ENCODE data around the gene RNF223.
"Not testable (repeated sequence)": the region's sequence is repeated elsewhere in the genome, so short reads cannot be mapped to it uniquely, and the experiment has no call there.

The RNF223 gene

GRCh38 chr1:1058088-1058905, 15.8 kb downstream of the RNF223 start:
- DNase-seq: no peak

DNA sequence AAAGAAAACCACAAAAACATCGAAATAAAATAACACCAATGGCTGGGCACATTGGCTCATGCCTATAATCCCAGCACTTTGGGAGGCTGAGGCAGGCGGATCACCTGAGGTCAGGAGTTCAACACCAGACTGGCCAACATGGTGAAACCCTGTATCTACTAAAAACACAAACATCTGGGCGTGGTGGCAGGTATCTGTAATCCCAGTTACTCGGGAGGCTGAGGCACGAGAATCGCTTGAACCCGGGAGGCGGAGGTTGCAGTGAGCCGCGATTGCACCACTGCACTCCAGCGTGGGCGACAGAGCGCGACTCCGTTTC, 16.4 kb downstream of the RNF223 start:
- not testable (repeated sequence) for DNase-seq

- no peak for DNase-seq
Observed at GRCh38 chr1:1055841-1056736, 18.0 kb downstream of the RNF223 start.

DNA sequence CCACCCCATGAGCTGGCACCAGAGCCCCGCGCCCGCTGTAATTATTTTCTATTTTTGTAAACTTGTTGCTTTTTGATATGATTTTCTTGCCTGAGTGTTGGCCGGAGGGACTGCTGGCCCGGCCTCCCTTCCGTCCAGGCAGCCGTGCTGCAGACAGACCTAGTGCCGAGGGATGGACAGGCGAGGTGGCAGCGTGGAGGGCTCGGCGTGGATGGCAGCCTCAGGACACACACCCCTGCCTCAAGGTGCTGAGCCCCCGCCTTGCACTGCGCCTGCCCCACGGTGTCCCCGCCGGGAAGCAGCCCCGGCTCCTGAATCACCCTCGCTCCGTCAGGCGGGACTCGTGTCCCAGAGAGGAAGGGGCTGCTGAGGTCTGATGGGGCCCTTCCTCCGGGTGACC, 19.1 kb downstream of the RNF223 start:
- DNase-seq: no peak

GRCh38 chr1:1054099-1054700, 19.9 kb downstream of the RNF223 start:
- no peak for DNase-seq

DNA sequence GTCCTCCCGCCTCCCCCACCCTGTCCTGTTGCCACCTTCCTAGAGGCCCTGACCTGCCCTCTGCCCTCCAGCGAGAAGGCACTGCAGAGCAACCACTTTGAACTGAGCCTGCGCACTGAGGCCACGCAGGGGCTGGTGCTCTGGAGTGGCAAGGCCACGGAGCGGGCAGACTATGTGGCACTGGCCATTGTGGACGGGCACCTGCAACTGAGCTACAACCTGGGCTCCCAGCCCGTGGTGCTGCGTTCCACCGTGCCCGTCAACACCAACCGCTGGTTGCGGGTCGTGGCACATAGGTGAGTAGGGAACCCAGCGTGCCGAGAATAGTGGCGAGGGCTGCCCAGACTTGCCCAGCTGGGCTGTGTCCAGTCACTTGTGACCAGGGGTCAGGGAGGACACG, 20.4 kb downstream of the RNF223 start:
- no peak for DNase-seq

GRCh38 chr1:1053022-1053421, 21.1 kb downstream of the RNF223 start:
- no peak for DNase-seq

DNA sequence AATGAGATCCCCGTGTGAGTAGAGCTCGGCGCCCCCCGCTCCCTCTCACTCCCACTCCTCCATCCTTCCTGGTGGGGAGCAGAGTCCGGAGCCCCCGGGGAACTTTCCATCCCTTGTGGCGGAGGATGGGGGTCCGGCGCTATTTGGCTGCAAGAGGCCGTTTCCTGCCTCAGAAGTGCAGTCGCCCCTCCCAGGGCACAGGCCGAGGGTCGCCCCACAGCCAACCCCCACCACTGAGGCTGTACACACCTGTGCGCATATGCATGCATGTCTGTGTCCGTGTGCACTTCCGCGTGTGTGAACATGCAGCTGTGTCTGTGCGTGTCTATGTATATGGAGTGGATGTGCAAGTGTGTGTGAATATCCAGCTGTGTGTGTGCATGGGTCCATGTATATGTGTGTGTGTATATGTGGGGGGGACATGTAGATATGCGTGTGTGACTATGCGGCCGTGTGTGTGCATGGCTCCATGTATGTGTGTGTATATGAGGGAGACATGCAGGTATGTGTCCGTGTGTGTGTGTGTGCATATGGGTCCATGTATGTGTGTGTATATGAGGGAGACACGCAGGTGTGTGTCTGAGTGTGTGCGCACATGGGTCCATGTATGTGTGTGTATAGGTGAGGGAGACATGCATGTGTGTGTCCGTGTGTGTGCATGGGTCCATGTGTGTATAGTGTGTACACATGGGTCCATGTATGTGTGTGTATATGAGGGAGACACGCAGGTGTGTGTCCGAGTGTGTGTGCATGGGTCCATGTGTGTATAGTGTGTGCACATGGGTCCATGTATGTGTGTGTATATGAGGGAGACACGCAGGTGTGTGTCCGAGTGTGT, 21.9 kb downstream of the RNF223 start:
- DNase-seq: no peak

DNA sequence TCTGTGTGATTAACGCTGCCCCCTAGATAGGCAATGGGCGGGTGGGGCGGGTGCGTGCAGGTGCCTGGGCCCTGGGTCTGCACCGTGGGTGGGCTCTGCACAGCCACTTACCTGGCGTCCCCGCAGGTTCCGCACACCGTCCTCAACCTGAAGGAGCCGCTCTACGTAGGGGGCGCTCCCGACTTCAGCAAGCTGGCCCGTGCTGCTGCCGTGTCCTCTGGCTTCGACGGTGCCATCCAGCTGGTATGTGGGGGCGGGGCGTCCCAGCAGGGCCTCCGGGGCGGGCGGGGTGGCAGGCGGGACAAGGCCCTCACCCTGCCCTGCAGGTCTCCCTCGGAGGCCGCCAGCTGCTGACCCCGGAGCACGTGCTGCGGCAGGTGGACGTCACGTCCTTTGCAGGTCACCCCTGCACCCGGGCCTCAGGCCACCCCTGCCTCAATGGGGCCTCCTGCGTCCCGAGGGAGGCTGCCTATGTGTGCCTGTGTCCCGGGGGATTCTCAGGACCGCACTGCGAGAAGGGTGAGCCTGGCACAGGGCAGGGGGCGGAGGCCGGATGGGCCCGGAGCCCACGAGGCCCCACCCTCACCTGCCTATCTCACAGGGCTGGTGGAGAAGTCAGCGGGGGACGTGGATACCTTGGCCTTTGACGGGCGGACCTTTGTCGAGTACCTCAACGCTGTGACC, 22.8 kb downstream of the RNF223 start:
- no peak for DNase-seq

DNA sequence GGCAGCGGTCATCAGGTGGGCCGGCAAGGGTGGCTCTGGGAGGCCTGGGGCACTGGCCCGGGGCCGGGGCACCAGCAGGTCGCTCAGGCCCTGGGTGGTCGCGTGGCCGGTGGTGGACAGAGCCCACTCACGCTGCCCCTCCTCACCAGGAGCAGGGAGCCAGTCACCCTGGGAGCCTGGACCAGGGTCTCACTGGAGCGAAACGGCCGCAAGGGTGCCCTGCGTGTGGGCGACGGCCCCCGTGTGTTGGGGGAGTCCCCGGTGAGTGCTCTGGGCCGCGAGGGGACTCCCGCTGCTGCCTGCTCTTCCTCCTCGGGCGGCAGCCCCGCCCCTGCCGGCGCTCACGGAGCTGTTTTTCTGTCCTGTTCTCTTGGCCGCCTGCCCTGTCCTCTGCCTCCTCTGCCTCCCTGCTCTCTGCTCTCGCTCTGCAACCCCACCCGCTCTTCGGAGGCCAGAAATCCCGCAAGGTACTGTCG, 23.5 kb downstream of the RNF223 start:
- DNase-seq: no peak

- no peak for DNase-seq
Observed at GRCh38 chr1:1049318-1050165, 24.6 kb downstream of the RNF223 start.

DNA sequence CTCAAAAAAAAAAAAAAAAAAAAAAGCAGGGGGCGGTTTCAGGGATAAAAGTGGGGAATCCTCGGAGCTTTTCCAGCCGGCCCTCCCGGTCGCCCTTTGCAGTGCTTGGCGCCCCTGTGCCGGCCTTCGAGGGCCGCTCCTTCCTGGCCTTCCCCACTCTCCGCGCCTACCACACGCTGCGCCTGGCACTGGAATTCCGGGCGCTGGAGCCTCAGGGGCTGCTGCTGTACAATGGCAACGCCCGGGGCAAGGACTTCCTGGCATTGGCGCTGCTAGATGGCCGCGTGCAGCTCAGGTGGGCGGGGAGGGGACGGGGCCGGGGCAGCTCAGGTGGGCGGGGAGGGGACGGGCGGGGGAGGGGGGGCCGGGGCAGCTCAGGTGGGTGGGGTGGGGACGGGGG, 25.3 kb downstream of the RNF223 start:
- no peak for DNase-seq

- DNase-seq: no peak
Observed at GRCh38 chr1:1047963-1048362, 26.1 kb downstream of the RNF223 start.

DNA sequence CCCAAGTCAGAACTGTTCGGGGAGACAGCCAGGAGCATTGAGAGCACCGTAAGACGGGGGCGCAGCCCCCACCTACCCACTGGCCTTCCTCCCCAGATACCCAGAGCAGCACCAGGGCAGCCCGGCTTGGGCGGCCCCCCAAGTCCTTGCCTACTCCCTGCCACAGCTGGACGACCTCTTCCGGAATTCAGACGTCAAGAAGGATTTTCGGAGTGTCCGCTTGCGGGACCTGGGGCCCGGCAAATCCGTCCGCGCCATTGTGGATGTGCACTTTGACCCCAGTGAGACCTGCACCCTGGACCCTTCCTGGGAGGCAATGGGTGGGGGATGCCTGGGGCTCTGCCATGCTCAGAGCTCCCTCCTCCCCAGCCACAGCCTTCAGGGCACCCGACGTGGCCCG, 26.7 kb downstream of the RNF223 start:
- no peak for DNase-seq

GRCh38 chr1:1046767-1047166, 27.3 kb downstream of the RNF223 start:
- DNase-seq: no peak

DNA sequence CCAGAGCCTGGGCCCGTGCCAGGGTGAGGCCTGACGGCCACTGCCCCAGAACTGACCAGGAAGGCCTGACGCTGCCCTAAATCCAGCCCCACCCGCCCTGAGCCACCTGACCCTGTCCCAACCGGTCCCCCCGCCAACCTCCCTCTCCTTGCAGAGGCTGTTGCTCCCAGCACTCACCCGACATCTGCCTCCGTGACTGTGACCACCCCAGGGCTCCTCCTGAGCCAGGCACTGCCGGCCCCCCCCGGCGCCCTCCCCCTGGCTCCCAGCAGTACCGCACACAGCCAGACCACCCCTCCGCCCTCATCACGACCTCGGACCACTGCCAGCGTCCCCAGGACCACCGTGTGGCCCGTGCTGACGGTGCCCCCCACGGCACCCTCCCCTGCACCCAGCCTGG, 27.9 kb downstream of the RNF223 start:
- no peak for DNase-seq

DNA sequence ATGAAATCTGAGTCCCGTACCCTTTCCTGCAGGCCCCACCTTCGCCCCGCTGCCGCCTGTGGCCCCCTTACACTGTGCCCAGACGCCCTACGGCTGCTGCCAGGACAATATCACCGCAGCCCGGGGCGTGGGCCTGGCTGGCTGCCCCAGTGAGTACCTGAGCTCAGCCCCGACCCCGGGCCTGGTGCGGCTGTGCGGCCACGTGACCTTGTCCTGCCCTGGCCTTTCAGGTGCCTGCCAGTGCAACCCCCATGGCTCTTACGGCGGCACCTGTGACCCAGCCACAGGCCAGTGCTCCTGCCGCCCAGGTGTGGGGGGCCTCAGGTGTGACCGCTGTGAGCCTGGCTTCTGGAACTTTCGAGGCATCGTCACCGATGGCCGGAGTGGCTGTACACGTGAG, 29.0 kb downstream of the RNF223 start:
- DNase-seq: no peak

GRCh38 chr1:1044455-1045078, 29.5 kb downstream of the RNF223 start:
- DNase-seq: no peak

DNA sequence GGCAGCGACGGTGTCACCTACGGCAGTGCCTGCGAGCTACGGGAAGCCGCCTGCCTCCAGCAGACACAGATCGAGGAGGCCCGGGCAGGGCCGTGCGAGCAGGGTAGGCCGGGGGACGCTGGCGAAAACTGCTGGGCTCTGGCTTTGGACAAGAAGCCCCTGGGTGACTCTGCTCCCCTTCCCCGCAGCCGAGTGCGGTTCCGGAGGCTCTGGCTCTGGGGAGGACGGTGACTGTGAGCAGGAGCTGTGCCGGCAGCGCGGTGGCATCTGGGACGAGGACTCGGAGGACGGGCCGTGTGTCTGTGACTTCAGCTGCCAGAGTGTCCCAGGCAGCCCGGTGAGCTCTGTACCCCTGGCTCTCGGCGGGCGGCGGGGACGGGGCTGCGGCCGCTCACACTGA, 30.2 kb downstream of the RNF223 start:
- no peak for DNase-seq

- DNase-seq: no peak
Observed at GRCh38 chr1:1043411-1043810, 30.7 kb downstream of the RNF223 start.

DNA sequence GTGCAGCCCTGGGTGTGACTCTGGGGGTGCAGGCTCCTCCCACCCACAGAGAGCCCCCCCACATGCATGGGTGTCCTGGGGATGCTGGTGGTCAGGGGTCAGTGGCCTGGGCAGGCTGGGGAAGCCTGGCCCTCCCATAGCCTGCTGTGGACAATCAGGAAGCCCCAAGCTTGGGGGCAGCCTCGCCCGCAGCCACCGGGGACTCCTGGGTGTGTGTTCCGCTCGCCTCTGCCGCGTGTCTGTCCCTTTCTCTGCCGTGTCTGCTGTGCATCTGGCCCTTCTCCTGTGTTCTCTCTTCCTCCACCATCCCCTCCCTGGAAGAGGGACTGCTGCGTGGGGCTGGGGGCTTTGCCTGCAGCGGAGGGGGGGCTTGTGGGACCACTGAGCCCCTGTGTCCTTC, 31.3 kb downstream of the RNF223 start:
- DNase-seq: no peak

All from left hindlimb (tissue), 1 donor.